ENCODE data around the gene PNMA1.

The PNMA1 gene

GRCh38 chr14:73732006-73732405 is 17.8 kb upstream of the PNMA1 start:
- no peak for DNase-seq

- no peak for DNase-seq
Observed at GRCh38 chr14:73731111-73731510, 16.9 kb upstream of the PNMA1 start.

DNA sequence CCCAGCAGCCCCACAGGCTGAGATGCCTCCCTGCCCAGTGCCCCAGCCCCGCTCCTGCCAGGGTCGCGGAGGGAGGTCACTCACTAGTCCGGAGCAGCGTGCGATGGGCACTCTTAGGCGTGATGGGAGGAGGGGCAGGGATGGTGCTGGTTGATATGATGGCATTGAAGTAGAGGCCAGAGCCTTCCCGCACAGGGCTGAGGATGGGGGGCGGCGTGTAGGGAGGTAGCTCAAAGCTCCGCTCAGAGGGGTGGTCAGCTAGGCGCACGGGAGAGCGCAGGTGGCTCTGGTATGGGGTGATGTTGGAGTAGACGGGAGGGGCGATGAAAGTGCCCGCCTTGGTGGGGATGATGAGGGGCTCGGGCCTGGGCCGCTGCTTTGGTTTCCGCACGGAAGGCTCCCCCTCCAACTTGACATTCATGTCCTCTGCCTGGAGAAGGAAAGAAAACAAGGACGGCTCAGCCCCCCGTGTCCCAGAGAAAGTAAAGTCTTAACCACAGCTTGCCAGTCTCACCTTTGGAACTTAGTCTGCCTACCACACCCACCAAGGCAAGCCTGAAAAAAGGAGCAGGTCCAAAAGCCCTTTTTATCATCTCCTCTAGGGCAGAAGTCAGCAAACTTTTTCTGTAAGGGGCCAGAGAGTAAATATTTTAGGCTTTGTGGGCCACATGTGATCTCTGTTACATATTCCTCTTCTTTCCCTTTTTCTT is 15.5 kb upstream of the PNMA1 start:
- DNase-seq: peak in 1 of 2 experiments; percentile 18

DNA sequence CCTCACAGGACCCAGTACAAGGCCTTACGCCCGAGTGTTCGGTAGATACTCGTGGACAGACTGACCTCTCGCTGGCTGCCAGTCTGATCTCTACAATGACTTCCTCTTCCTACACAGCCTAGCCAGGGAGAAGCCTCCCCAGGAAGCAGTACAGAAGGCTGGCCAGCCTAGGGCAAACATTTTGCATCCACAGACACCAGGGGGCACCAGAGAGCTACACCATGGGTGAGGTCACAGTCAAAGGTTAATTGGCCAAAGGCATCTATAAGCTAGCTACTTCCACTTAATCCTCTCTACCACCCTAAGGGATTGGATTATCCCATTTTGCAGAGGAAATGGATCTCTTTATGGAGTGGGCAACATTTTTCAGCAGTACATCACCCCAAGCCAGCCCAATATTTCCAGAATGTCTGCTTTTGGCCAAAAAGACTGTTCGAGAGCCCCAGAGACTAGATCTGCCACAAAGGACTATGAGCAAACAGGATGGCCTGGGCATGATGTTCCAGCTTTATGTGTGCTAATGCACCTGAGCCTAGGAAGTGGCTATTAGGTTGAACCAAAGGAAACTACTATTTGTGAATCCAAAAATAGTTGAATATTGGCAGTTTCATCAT is 14.6 kb upstream of the PNMA1 start:
- peak; percentile 92 to 94 for DNase-seq

DNA sequence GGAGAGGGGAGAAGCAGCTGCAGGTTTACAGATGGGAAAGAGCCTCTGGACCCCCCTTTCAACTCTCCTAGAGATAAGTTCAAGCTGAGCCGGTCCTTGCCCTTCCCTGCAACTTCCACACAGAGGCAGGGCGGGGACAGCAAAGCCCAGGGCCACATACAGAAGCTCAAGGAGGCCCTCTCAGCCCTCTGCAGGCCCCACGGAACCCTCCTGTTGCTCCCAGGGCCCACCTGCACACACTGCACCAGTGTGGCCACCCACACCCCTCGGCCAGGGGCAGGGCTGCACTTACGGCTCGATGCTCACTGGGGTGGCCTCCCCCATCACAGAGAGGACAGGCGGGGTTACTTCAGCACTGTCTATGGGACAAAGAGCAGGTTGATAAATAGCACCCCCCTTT is 13.0 kb upstream of the PNMA1 start:
- no peak for DNase-seq

GRCh38 chr14:73726025-73726961 is 12.1 kb upstream of the PNMA1 start:
- no peak for DNase-seq

DNA sequence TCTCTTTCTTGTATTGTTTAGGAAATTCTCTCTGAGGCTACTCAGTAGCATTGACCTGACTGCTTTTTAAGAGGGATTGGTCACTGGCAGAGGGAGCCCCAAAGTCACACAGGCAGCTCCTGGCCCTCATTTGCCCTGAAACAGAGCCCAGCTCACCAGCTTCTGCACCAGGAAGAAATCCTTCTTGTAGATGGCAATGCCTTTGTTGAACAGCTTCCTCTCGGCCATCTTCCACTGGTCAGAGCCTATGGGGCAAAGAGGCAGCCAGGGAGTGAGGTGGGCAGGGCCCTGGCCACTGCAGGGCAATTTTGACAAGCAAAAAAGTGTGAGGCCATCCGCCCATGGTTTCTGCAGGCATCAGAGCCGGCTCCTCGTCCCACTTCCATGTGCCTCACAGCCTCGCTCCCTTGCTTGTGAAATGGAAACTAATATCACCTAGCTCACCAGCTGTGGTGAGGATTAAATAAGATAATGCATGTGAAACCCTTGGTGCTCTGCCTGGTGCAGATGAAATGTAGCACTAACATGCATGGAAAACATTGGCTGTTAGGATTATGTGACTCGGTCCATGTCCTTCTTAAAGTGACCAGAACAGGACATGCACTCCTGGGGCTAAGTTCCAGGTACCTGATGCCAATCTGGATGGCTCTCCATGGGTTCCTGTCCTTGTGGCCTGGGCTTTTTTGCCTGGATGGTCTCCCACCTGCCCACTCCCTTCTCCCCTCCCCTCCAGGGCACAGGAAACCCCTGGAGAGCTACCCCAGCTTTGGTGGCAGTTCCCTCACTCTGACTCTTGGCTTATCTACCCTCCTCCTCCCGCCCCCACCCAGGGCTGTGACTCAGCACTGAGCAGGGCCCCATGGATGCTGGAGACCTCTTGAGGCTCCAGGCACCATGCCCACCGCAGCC is 11.2 kb upstream of the PNMA1 start:
- peak; percentile 39 to 51 for DNase-seq

GRCh38 chr14:73724696-73725095 is 10.5 kb upstream of the PNMA1 start:
- DNase-seq: peak in 1 of 2 experiments; percentile 18

DNA sequence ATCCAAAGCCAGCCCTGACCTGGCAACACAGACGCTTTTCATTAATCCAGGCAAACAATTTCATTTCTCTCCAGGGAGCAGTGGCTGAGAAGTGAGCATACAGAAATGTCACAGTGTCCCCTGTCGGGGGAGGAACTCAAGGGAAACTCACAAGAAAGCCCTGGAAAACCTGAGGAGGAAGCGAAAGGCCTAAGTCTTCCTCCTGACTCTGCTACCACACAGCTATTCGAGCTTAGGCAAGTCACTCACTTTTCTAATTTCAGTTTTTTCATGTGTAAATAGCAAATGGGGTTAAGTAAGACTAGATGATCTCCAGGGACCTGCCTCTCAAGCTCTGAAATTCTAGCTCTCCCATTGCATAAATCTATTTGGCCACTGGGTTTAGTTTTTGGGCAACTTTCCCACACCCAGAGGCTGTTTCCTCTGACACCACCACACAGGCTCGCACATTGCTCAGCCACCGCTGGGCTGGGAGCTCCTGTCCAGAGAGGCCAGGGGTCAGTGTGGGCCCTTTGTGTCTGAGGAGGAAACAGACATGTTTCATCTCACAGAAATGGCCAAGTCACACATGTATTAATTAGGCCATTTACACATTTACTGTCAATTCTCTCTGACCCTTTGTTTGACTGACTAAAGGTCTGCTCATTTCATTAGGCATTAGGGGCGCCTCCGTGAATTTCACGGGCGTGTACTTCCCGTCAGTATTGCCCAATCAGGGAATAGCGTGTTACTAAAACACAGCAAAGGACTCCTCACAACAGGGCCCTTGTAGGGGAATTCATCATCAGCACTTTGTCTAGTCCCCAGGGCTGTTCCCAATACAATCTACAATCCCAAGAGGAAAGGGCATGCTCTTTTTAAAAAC is 9.8 kb upstream of the PNMA1 start:
- no peak for DNase-seq

DNA sequence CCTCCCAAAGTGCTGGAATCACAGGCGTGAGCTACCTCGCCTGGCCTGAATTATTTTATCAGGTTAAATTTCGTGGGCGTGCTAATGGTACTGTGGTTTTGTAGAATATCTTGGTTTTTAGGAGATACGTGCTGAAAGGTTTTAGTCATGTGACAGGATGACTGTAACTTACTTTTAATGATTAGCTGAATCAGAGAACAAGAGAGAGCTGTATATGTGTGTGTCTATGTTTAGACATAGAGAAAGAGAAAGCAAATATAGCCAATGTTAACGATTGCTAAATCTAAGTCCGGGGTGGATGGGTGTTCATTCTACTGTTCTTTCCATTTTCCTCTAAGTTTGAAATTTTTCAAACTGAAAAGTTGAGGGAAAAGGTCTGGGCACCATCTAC is 9.2 kb upstream of the PNMA1 start:
- DNase-seq: no peak

- DNase-seq: no peak
Observed at GRCh38 chr14:73722581-73722980, 8.4 kb upstream of the PNMA1 start.

- DNase-seq: no peak
Observed at GRCh38 chr14:73721101-73721821, 7.1 kb upstream of the PNMA1 start.

GRCh38 chr14:73720636-73721035 is 6.5 kb upstream of the PNMA1 start:
- DNase-seq: no peak

DNA sequence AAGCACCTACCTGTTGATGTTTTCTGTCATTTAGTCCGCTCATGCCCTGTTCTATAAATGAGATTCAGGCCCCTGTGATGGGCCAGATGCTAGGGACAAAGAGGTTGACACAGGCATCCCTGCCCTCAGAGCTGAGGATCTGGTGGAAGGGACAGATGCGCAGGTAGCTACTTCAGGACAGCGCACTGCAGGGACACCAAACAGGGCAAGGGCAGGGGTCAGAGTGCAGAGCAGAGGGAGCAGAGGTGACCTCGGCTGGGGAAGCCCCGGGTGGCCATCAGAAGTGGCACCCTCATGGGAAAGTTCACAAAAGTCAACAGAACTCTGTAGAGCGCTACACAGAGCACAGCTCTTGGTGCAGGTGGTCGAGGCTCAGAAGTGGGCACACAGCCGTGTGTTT is 5.6 kb upstream of the PNMA1 start:
- DNase-seq: no peak

GRCh38 chr14:73719361-73719760 is 5.2 kb upstream of the PNMA1 start:
- no peak for DNase-seq

- no peak for DNase-seq
Observed at GRCh38 chr14:73718418-73719251, 4.5 kb upstream of the PNMA1 start.

- DNase-seq: no peak
Observed at GRCh38 chr14:73717711-73718417, 3.7 kb upstream of the PNMA1 start.

DNA sequence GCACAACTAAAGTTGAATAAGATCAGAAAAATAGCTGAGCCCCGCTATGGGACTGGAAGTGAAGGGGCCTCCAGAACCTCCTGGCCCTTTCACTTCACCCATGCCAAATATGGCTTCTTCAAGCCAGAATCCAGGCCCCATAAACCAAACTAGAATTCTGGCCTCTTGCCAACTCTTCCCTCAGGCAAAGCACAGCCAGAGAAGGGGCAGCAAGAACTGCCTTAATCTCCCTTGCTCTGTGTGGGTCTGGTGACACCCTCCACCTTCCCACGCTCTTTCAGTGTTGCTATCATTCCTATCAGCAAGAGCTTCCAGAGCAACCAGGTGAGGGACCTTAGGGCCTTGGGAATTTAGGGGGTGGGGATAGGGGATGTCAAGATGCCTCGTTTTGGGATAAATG is 3.1 kb upstream of the PNMA1 start:
- no peak for DNase-seq

DNA sequence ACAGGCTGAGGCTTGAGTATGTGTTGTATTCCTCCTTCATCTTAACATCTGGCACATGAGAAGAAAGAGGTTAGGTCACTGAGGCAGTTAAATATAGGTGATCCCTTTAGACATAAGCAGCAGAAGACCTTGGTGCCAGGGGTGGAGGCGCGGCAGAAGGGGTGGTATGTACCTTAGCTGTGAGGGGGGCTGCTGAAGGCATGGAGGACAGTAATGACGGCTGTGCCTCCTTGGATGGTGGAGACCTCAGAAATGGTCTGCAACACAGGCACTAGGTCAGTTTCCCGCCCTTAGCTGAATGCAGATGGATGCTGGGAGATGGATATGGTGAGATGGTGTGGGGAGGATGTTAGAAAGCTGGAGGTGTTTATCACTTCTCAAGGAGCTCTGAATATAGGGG is 1.5 kb upstream of the PNMA1 start:
- no peak for DNase-seq
